Upper lobe of left lung (tissue), 6 donors: ENCODE results near the gene SLC35F3. TPM values are rescaled to one million over a fixed set of nuclear protein-coding genes. Genes with fewer than 3 reads are reported as not detected.
"Not testable (repeated sequence)": the region's sequence is repeated elsewhere in the genome, so short reads cannot be mapped to it uniquely, and the experiment has no call there.

Experiments
- ATAC-seq, 2 donors: fragments of 200-7000 bp; cut with Tn5 transposase; one replicate each; pipeline ENCODE4 v1.9.1; 2022; ENCODE audit warnings: mild to moderate bottlenecking in 2 of 2, moderate library complexity in 2 of 2; ENCODE audit not compliant: low FRiP score in 2 of 2
- DNase-seq, 2 donors: peaks; one replicate each; pipeline ENCODE4 v3.0.0-alpha.2; 2019 to 2020
- H3K27ac ChIP-seq, 4 donors: fragments of 200-600 bp; sonication (generic); one replicate each; pipeline ENCODE4 v1.5.1; 2016 to 2019
- H3K27me3 ChIP-seq, 4 donors: fragments of 200-600 bp; sonication (generic); one replicate each; pipeline ENCODE4 v1.5.1; 2017 to 2019
- H3K36me3 ChIP-seq, 4 donors: fragments of 200-600 bp; sonication (generic); one replicate each; pipeline ENCODE4 v1.5.1; 2016 to 2019
- H3K4me1 ChIP-seq, 4 donors: fragments of 200-600 bp; sonication (generic); one replicate each; pipeline ENCODE4 v1.5.1; 2018 to 2019
- H3K4me3 ChIP-seq, 4 donors: fragments of 200-600 bp; sonication (generic); one replicate each; pipeline ENCODE4 v1.5.1; 2017 to 2019; ENCODE audit warnings: mild to moderate bottlenecking in 2 of 4, moderate library complexity in 1 of 4
- H3K9me3 ChIP-seq, 4 donors: fragments of 200-600 bp; sonication (generic); one replicate each; pipeline ENCODE4 v1.5.1; 2018 to 2019
- CTCF ChIP-seq, 6 experiments: fragments of 450-650 bp in 4 of 6; fragments of 200-600 bp in 2 of 6; sonication (generic) in 2 of 6; IDR thresholded peaks; one replicate each; pipeline ENCODE4 v1.5.1; 2016 to 2019; ENCODE audit warnings: antibody characterized with exemption in 6 of 6
- EP300 ChIP-seq, 4 donors: sonication (generic); formaldehyde crosslinking; IDR thresholded peaks; one replicate each; pipeline ENCODE4 v1.5.1; 2017; ENCODE audit warnings: antibody characterized with exemption in 4 of 4, control low read depth in 2 of 4
- POLR2A ChIP-seq, 4 donors: fragments of 450-650 bp; IDR thresholded peaks; one replicate each; pipeline ENCODE4 v1.5.1; 2016 to 2017; ENCODE audit warnings: antibody characterized with exemption in 4 of 4, mild to moderate bottlenecking in 2 of 4
- POLR2AphosphoS5 ChIP-seq, 2 donors: sonication (generic); formaldehyde crosslinking; IDR thresholded peaks; one replicate each; pipeline ENCODE4 v1.5.1; 2017; ENCODE audit warnings: antibody characterized with exemption in 2 of 2
- WGBS, 2 donors: methylation state at CpG; one replicate each; pipeline ENCODE4 v1.1.5; 2017 to 2018; 5-methylcytosine and 5-hydroxymethylcytosine counted together
- total RNA-seq, 6 donors: library from RNA; depleted of rRNA in 4 of 6; stranded (reverse); fragments of >200 nt in 4 of 6; gene quantifications; one replicate each; pipeline versions ENCODE4 v1.1.0 to v1.2.1, GENCODE V29; 2016 to 2021
- donor health status: DM: no; HTN: no; CAD: no; lungs with moderate emphysema.
- donor health status: DM: no; HTN: yes; CAD: no; lungs with severe emphysema.

Gene SLC35F3
- total RNA-seq, 6 donors from 2014 or later, result 0.30 to 1.7 (median 0.40) TPM; not detected in 1

GRCh38 chr1:234149217-234149616 is 244.7 kb downstream of the SLC35F3 start:
- WGBS, 2 donors, result 90 to 93% methylated on average over 3 of the region's 3 CpGs
- Histone ChIP-seq H3K9me3 (no peaks in the 10 kb centered on the region), H3K36me3 (no peaks in the 10 kb centered on the region), H3K4me1 (no peaks in the 10 kb centered on the region), H3K27me3 (no peaks in the 10 kb centered on the region), H3K27ac (no peak overlapping the region), H3K4me3 (no peak overlapping the region)
- ATAC-seq (no peak), DNase-seq (no peak)
- no peak for TF ChIP-seq POLR2AphosphoS5 (IDR thresholded peaks at IDR 0.05)
- TF ChIP-seq POLR2A (IDR thresholded peaks at IDR 0.05), result no peak
- TF ChIP-seq EP300 (IDR thresholded peaks at IDR 0.05), result no peak
- no peak for TF ChIP-seq CTCF (IDR thresholded peaks at IDR 0.05)

DNA sequence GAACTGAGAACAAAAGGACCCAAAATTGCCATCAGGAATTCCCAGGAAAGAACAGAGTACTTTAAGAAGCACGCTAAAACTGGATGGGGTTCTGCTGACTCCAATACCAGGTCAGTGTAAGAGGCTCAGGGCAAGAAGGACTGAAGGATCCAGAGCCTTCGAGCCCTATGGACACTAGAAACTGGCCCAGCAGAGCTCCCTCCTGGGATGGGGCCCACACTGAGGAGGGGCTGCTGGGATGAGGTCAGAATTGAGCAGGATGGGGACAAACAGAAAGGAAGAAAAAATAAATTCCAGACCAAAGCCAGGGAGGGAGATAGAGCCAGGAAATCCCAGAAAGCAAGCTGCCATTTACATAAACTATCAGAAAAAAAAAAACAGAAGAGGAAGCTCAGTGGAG is 246.4 kb downstream of the SLC35F3 start:
- ATAC-seq, result no peak
- Histone ChIP-seq H3K4me1 (no peaks in the 10 kb centered on the region), H3K27me3 (no peaks in the 10 kb centered on the region), H3K36me3 (no peaks in the 10 kb centered on the region), H3K9me3 (no peaks in the 10 kb centered on the region), H3K27ac (no peak overlapping the region), H3K4me3 (no peak overlapping the region)
- DNase-seq, result no peak
- no peak for TF ChIP-seq EP300 (IDR thresholded peaks at IDR 0.05)
- WGBS, 2 donors, result 75 to 84% methylated on average over 2 of the region's 2 CpGs

DNA sequence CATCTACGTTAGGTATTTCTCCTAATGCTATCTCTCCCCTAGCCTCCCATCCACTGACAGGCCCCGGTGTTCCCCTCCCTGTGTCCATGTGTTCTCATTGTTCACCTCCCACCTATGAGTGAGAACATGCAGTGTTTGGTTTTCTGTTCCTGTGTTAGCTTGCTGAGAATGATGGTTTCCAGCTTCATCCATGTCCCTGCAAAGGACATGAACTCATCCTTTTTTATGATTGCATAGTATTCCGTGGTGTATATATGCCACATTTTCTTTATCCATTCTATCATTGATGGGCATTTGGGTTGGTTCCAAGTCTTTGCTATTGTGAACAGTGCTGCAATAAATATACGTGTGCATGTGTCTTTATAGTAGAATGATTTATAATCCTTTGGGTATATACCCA is 247.9 kb downstream of the SLC35F3 start:
- not testable (repeated sequence) for ATAC-seq, H3K27ac ChIP-seq, DNase-seq, H3K9me3 ChIP-seq, H3K4me1 ChIP-seq, H3K36me3 ChIP-seq, H3K4me3 ChIP-seq, H3K27me3 ChIP-seq
- 87 to 90% methylated on average over 4 of the region's 4 CpGs for WGBS, 2 donors

GRCh38 chr1:234154320-234155251 is 250.1 kb downstream of the SLC35F3 start:
- ATAC-seq, result peak in 1 of 2 donors; percentile 70

DNA sequence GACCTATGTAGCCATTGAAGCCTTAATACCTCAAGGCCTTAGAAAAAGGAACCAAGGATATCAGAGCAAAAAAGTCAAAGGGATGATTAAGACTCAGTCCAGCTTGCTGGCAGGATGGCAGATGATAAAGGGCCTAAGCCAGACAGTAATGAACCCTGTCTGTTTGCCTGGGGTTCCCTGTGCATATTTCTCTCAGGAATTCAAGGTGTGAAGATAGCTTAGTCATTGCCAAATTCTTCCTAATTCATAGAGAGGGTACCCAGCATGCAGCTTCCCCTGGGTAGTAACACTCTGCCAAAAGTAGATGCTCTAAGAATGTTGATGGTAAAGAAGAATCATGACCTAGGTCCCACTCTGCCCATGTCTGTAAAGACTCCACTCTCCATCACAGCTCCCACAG is 258.2 kb downstream of the SLC35F3 start:
- ATAC-seq, result no peak
- Histone ChIP-seq H3K27ac (no peak overlapping the region), H3K4me1 (peaks cover 0 to 2% (median 0%) of the 10 kb centered on the region in 4 donors), H3K9me3 (no peaks in the 10 kb centered on the region), H3K4me3 (no peak overlapping the region), H3K36me3 (no peaks in the 10 kb centered on the region), H3K27me3 (no peaks in the 10 kb centered on the region)
- no peak for DNase-seq
- TF ChIP-seq EP300 (IDR thresholded peaks at IDR 0.05), result no peak
- TF ChIP-seq CTCF (IDR thresholded peaks at IDR 0.05), result no peak
- no peak for TF ChIP-seq POLR2AphosphoS5 (IDR thresholded peaks at IDR 0.05)
- TF ChIP-seq POLR2A (IDR thresholded peaks at IDR 0.05), result no peak

More at GRCh38 chr1:234154320-234155251, 250.1 kb downstream of the SLC35F3 start:
- peak; percentile 51 to 81 (median 74) for TF ChIP-seq CTCF (IDR thresholded peaks at IDR 0.05)
- TF ChIP-seq POLR2A (IDR thresholded peaks at IDR 0.05), result no peak
- Histone ChIP-seq H3K4me3 (no peak overlapping the region), H3K36me3 (no peaks in the 10 kb centered on the region), H3K27me3 (no peaks in the 10 kb centered on the region), H3K27ac (no peak overlapping the region), H3K9me3 (no peaks in the 10 kb centered on the region), H3K4me1 (no peaks in the 10 kb centered on the region)
- DNase-seq, result no peak
- 41 to 45% methylated on average over 7 of the region's 7 CpGs for WGBS, 2 donors
